CD4-positive, alpha-beta T cell treated with Interleukin-6 for 4 hours (primary cell): ENCODE measurements around the gene ALKBH7.
"Not testable (repeated sequence)": the region's sequence is repeated elsewhere in the genome, so short reads cannot be mapped to it uniquely, and the experiment has no call there.

Experiments
- DNase-seq: peaks from one replicate; pipeline ENCODE4 v3.0.0-alpha.2; 2020; ENCODE audit warnings: mixed read lengths

ALKBH7 gene, protein sequence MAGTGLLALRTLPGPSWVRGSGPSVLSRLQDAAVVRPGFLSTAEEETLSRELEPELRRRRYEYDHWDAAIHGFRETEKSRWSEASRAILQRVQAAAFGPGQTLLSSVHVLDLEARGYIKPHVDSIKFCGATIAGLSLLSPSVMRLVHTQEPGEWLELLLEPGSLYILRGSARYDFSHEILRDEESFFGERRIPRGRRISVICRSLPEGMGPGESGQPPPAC

DNA sequence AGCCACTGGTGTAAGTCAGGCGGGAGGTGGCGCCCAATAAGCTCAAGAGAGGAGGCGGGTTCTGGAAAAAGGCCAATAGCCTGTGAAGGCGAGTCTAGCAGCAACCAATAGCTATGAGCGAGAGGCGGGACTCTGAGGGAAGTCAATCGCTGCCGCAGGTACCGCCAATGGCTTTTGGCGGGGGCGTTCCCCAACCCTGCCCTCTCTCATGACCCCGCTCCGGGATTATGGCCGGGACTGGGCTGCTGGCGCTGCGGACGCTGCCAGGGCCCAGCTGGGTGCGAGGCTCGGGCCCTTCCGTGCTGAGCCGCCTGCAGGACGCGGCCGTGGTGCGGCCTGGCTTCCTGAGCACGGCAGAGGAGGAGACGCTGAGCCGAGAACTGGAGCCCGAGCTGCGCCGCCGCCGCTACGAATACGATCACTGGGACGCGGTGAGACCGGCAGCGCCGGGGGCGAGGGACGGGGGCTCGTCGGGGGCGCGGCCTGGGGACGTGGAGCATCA lies at the start of gene ALKBH7:
Gene ALKBH7, plus strand, starts transcription at position 201 of the 502 bp plus-strand sequence. Its CDS starts 27 bp downstream, at position 228.
- DNase-seq = peak; percentile 98

DNA sequence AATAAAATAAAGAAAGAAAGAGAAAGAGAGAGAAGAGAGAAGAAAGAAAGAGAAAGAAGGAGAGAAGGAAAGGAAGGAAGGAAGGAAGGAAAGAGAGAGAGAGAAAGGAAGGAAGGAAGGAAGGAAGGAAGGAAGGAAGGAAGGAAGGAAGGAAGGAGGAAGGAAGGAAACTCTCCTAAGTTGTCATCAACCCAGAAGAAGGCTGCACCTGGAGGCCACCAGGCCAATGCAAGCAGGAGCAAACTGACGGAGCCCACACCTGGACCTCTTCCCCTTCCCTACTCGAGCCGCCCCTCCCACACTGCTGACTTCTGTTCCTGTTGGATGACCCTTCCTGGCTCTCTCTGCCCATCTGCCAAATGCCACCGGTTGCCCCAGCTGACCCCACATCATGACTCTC lies 47.8 kb upstream of the ALKBH7 start:
- DNase-seq = no peak

DNA sequence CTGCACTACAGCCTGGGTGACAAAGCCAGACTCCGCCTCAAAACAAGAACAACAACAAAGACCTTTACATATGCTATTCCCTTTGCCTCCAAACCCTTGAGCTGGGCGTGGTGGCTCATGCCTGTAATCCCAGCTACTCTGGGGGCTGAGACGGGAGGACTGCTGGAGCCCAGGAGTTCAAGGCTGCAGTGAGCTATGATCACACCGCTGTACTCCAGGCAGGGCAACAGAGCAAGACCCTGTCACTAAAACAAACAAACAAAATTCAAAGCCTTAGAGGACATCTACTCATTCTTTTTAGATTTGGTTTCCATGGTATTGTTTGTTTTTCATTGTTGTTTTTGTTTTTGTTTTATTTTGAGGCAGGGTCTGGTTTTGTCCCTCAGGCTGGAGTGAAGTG lies 47.0 kb upstream of the ALKBH7 start:
- no peak for DNase-seq

DNA sequence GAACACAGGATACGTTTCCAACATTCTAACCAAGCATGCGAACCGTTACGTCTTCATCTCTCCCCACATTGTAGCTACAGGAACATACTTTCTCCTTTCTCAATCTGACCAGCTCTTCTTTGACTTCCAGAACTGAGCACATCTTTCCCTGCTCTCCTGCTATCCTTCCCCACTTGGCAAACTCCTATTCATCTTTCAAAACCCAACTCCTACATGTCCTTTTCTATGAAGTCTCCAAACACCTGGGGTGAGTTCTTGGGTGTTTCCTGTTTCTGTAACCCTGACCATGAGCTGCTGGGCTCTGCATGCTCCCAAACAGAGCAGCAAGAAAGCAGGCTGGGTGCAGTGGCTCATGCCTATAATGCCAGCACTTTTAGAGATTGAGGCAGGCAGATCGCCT lies 45.8 kb upstream of the ALKBH7 start:
- no peak for DNase-seq

GRCh38 chr19:6333439-6333838 lies 39.2 kb upstream of the ALKBH7 start, which contains the start of gene ACER1:
Gene ACER1, minus strand, starts transcription at chr19:6333612. Its CDS starts 61 bp downstream, at chr19:6333551.
- DNase-seq = no peak

DNA sequence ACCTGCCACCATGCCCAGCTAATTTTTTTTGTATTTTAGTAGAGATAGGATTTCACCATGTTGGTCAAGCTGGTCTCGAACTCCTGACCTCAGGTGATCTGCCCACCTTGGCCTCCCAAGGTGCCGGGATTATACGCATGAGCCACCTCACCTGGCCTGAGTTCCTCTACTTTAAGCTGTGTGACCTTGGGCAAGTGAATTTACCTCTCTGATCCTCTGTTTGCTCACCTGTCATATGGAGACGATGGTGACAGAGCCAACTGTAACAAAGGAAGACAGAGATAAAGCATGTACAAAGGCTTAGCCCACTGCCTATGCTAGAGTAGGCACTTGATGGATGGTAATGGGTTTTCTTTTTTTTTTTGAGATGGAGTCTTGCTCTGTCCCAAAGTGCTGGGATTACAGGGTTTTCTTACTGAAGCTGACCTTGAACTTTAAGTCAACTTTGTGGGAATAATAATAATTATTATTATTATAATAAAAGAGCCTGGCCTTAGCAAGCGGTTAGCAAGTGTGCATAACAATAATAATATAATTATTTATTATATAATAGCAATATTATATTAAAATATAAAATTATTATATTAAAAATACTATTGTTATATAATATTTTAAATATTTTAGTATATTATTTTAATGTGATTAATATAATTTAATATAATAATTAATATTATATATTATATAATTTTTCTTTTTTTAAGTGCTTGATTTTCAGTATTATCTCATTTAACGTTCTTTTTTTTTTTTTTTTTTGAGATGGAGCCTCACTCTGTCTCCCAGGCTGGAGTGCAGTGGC lies 37.9 kb upstream of the ALKBH7 start:
- no peak for DNase-seq

DNA sequence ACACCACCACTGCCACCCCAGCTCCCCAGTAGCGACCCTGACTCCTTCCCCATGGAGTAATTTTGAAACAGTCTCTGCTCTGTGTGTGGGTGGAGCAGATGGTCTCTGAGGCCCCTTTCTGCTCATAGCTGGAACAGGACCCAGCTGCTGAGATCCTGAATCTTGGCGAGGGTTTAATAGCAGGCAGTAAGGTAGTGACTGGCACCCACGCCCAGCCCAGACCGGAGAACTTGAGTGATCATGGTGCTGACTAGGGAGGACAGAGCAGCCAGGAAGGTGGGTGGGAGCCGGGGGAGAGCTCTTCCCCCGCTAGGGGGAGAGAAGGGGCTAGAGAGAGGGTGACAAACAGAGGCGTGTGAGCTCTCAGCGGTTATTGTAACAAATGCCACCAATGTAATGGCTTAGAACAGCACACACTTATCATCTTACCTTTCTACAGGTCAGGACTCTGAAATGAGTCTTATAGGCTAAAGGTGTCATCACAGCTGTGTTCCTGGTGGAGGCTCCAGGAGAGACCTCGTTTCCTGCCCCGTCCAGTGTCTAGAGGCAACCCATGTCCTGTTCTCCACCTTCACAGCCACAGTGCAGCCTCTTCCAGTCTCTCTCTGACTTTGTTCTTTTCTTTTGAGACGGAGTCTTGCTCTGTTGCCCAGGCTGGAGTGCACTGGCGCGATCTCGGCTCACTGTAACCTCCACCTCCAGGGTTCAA lies 31.9 kb upstream of the ALKBH7 start:
- no peak for DNase-seq

DNA sequence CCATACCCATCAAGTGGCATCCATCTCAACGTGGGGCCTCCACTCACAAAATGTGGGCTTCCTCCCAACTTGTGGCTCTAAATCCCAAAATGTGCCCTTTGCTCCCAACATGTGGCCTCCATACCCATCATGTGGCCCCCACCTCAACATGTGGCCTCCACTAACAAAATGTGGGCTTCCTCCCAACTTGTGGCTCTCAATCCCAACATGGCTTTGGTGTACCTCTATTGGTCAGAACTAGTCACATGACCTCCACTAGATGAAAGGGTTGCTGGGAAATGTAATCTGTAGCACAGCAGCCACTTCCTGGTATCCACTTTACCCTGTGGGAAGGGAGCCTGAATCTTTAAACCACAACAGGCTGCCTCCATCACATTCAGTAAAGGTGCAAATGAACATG lies 29.1 kb upstream of the ALKBH7 start:
- DNase-seq = no peak

DNA sequence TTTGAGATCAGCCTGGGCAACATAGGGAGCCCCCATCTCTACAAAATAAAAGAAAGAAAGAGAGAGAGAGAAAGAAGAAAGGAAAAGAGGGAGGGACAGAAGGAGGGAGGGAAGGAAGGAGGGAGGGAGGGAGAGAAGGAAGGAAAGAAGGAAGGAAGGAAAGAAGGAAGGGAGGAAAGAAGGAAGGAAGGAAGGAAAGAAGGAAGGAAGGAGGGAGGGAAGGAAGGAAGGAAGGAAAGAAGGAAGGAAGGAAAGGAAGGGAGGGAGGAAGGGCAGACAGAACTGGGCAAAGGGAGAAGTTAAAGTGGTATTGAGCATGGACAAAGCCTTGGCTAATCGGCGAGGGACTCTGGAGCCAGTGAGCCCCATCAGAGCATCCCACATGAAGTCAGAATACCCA lies 23.3 kb upstream of the ALKBH7 start:
- DNase-seq = not testable (repeated sequence)

DNA sequence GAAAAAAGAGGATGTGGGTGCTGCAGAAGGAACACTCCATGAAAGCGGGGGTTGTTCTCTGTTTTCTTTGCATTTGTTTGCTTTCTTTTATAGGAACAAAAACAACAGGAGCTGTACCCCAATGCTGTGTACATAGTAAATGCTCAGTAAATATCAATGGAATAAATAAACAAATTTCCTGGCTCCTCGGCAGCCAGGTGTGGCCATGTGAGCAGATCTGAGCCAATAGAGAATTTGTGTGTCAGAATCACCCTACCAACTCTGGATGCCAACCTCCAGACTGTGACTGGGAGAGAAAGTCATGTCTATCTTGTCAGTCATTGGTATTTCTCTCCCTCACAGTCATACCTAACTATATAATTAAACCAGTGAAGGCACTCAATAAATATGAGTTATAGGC lies 21.9 kb upstream of the ALKBH7 start:
- no peak for DNase-seq

- no peak for DNase-seq
These were observed 20.0 kb upstream of the ALKBH7 start for GRCh38 chr19:6352381-6353165.

DNA sequence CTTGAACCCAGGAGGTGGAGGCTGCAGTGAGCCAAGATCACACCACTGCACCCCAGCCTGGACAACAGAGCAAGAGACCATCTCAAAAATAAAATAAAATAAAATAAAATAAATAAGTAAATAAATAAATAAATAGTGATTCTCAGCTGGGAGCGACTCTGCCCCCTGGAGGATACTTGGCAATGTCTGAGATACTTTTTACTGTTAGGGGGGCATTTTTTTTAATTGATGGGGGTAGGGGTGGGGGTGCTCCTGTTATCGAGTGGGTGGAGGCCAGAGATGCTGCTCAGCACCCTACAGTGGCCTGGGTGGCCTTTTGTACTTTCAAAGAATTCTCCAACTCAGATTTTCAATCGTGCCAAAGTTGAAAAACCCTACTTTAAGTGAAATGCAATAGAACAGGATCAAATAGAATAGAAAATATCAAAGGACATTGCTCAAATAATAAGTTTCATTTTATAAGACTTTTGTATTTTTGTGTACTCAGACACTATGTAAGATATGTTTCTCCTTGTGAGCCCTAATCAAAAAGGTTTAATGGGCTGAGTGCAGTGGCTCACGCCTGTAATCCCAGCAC lies 18.4 kb upstream of the ALKBH7 start:
- no peak for DNase-seq

DNA sequence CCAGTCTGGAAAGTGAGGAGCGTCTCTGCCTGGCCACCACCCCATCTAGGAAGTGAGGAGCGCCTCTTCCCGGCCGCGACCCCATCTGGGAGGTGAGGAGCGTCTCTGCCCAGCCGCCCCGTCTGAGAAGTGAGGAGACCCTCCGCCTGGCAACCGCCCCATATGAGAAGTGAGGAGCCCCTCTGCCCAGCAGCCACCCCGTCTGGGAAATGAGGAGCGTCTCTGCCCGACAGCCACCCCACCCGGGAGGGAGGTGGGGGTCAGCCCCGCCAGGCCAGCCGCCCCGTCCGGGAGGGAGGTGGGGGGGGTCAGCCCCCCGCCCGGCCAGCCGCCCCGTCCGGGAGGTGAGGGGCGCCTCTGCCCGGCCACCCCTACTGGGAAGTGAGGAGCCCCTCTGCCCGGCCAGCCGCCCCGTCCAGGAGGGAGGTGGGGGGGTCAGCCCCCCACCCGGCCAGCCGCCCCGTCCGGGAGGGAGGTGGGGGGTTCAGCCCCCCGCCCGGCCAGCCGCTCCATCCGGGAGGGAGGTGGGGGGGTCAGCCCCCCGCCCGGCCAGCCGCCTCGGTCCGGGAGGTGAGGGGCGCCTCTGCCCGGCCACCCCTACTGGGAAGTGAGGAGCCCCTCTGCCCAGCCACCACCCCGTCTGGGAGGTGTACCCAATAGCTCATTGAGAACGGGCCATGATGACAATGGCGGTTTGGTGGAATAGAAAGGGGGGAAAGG lies 17.1 kb upstream of the ALKBH7 start:
- DNase-seq = not testable (repeated sequence)

GRCh38 chr19:6357174-6357573 lies 15.4 kb upstream of the ALKBH7 start:
- DNase-seq = no peak

DNA sequence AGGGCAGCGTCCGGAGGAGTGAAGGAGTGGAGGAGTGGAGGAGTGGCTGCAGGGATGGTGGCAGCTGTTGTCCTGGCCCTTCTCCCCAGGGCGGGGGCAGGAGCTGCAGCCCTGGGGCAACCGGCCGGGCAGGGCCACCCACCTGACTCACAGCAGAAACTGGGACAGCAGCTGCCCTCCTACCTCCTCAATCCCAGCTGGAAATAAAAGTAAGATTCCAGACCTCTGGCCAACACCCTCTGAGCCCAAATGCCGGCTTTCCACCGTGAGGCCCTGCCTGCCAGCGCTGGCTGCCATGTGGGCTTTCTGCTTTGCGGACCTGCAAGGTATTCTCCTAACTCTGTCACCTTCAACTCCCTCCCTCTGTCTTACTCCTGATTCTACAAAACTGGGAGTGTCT lies 14.6 kb upstream of the ALKBH7 start:
- DNase-seq = no peak

- DNase-seq = no peak
These were observed 12.8 kb upstream of the ALKBH7 start for GRCh38 chr19:6359568-6360341.

DNA sequence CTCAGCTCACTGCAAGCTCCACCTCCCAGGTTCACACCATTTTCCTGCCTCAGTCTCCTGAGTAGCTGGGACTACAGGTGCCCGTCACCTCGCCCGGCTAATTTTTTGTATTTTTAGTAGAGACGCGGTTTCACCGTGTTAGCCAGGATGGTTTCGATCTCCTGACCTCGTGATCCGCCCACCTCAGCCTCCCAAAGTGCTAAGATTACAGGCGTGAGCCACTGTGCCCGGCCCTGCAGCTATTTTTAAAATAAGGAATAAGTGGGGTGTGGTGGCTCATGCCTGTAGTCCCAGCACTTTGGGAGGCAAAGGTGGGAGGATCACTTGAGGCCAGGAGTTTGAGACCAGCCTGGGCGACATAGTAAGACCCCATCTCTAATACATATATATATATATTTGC lies 12.1 kb upstream of the ALKBH7 start:
- DNase-seq = not testable (repeated sequence)

DNA sequence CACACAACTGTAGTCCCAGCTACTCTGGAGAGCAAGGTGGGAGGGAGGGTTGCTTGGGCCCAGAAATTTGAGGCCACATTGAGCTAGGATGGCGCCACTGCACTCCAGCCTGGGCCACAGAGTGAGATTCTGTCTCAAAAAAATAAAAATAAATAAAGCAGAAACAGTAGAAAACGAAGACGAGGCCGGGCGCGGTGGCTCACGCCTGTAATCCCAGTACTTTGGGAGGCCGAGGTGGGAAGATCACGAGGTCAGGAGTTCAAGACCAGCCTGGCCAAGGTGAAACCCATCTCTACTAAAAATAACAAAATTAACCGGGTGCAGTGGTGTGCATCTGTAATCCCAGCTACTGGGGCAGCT lies 11.8 kb upstream of the ALKBH7 start:
- DNase-seq = not testable (repeated sequence)

GRCh38 chr19:6362027-6362350 lies 10.6 kb upstream of the ALKBH7 start:
- DNase-seq = peak; percentile 8

GRCh38 chr19:6362351-6362801 lies 10.2 kb upstream of the ALKBH7 start:
- DNase-seq = peak; percentile 65

GRCh38 chr19:6364353-6364752 lies 8.2 kb upstream of the ALKBH7 start:
- DNase-seq = no peak
